GM19395 (cell line): Measurements from ENCODE around the gene ENO3.

Experiments
- ATAC-seq: cut with Tn5 transposase; IDR thresholded peaks from one replicate; pipeline ENCODE4 v1.9.1; 2021; ENCODE audit warnings: mild to moderate bottlenecking, moderate library complexity; ENCODE audit not compliant: unreplicated experiment

The ENO3 gene

DNA sequence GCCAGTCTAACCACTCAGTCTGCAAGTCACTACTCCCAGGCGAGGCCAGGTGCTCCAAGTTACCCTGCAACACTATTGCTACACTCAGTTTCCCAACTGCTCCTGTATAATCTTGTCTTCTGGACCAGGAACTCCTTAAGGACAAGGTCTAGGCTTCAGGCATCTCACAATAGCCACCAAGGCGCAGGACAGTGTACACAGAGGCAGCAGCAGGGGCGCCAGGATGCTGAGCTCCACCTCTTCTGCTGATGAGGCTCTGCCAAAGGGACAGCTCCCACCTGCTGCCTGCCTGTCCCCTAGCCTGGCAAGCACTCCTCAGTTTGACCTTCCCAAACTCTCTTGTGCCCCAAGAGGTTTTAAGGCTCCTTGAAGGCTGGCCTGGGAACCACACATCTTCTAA lies 14.5 kb upstream of the ENO3 start:
- ATAC-seq = no peak

DNA sequence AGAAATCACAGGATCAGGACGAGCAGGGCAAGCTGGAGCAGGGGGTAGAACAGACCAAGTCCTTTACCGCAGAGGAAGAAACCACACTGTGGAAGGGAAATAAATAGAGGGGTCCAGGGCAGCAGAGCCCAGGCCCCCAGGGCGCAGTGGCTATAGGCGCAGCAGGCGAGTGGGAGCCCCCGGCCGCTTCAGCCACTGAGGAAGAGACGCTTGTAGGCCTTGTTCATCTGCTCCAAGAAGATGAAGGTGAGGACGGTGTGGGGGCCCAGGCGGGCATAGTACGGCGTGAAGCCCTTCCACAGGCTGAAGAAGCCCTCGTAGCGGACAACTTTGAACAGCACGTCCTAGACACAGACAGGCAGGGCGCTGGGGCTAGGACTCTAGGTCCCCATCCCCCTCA lies 13.4 kb upstream of the ENO3 start:
- no peak for ATAC-seq

DNA sequence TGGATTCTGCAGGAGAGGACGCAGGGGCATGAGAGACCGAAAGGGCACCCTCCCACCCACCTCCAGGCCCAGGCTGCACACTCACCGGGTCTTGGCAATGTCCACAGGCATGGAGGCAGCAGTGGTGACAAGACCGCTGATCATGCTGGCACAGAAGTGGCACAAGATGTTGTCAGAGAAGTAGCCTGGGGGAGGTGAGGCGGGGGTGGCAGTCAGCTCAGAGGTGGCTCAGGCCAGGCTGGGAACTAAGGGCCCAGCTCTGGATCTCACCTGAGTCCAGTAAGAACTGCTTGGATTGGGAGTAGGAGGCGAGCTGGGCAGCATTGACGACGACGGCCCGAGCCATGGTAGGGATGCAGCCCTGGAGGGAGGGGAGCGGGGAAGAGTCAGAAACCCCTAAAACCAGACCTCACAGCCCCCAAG lies 12.8 kb upstream of the ENO3 start:
- no peak for ATAC-seq

DNA sequence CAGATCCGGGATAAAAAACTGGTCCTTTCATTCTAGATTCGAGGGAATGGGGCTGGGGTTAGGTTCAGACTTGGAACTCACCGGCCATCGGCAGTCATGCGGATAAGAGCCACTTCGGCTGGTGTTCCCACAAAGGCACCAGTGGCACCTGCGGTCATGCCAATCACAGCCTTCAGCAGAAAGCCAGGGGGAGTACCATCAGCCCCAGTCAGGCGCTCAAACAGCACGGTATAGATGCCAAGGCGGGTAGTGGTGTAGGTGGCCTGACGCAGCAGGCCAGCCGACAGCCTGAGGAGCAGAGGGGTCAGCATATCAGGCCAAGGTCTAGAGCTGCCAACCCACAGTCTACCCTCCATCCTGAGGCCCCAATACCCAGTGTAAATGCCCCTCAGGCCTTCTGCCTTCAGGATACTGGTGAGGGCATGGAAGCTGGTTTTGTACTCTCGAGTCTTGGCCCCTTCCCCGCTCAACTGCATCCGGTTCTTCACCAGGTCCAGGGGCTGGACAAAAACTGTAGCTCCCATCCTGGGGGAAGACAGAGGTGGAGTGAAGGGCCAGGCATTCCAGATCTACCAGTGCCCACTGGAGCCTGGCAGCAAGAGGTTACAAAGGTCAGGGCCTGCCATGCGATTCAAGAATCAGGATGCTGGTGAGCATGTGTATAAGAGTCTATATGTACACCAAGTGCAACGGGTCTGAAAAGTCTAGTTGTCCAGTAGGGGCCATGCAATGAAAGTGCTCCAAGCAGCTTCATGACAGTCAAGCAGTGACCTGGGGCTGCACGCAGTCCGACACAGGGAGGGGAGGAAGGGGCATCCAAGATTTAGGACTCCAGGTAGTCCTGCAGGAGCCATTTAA lies 12.0 kb upstream of the ENO3 start:
- ATAC-seq = no peak

DNA sequence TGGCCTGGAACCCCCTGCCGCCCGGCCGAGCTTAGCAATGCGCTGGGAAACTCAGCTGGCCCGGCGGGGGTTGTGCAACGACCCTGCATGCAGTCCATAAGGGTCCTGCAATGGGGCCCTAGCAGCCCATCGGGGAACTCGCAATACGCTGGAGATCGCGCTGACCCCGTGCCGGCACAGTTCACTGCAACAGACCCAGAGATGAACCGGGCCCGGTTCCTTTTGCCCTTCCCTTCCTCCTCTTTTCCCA lies 11.4 kb upstream of the ENO3 start:
- peak; percentile 8 for ATAC-seq

DNA sequence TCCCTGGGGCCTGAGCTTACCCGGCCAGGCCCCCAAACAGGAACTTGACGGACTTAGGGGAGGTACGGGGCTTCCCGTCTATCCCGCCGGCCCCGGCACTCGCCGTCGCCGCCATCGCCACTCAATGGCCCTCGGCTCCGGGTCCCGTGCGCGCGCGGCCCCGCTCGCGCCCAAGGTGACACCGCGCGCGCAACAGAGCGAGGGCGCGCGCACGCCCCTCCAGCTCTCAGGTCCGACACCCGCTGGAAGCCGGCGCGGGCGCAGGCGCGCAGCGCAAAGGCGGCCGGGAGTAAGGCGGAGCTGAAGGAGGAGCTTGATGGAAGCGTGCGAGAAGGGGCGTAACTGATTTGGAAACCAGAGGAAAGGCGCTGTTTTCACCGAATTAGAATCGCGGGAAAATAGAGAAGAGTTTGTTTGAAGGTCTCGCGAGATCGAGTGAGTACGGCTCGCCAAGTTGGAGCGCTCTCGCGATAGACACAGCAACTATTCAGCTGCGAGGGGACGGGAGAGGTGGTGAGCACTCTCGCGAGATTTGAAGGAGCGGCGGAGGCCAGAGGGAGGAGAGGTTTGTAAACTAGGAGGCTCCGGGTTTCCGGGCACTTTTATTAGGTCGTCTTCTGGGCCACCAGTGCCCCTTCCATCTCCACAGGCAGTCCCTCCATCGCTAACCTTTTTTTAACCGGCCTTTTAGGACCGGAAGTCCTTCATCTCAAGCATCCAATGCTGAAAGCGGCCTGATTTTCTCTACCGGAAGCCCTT lies 10.9 kb upstream of the ENO3 start, which contains the start of the genes RNF167 and SLC25A11:
Gene RNF167, plus strand, starts transcription at position 473 of the 759 bp plus-strand sequence. CDS start 642 bp downstream, outside the sequence.
Gene SLC25A11, minus strand, starts transcription at position 251 of the 759 bp plus-strand sequence. Its CDS starts 136 bp downstream, at position 115.
- ATAC-seq = peak; percentile 75

DNA sequence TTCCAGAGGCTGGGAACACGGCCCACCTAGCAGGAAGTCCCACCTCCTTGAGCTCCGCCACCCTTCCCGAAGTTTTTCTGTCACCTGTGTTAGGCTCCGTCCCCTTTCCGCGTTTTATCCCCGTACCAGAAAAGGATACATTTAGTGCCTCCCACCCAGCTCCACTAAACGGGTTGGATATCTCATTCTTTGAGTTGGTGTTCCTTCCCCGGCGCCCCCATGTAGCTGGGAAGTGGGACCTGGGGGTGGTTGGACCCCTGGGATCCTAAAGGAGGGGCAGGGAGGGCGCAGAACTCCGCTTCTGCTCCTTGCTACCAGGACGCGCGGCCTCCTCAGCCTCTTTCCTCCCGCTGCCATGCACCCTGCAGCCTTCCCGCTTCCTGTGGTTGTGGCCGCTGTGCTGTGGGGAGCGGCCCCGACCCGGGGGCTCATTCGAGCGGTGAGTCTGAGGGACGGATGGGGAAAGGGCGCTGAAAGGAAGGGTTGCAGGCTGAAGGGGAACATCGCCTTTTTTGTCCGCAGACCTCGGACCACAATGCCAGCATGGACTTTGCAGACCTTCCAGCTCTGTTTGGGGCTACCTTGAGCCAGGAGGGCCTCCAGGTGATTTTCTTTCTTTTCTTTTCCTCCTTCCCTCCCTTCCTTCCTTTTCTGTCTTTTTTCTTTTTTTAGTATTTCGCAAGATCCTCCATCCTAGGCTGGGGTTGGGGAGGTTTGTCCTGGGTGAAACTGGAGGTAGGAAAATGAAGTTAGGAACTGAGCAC lies 10.2 kb upstream of the ENO3 start:
- no peak for ATAC-seq

DNA sequence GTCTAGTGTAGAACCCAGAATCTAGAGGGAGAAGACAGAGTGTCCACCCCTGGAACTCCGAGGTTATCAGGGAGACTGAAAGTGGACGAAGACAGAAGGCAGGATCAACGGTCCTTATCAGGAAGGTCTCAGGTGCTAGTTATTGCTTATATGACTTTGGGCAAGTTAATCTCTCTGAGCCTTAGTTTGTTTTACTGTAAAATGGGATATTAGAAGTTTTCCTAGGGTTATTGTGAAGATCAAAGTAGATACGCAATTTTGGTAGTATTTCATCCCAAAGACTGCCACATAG lies 9.7 kb upstream of the ENO3 start:
- no peak for ATAC-seq

DNA sequence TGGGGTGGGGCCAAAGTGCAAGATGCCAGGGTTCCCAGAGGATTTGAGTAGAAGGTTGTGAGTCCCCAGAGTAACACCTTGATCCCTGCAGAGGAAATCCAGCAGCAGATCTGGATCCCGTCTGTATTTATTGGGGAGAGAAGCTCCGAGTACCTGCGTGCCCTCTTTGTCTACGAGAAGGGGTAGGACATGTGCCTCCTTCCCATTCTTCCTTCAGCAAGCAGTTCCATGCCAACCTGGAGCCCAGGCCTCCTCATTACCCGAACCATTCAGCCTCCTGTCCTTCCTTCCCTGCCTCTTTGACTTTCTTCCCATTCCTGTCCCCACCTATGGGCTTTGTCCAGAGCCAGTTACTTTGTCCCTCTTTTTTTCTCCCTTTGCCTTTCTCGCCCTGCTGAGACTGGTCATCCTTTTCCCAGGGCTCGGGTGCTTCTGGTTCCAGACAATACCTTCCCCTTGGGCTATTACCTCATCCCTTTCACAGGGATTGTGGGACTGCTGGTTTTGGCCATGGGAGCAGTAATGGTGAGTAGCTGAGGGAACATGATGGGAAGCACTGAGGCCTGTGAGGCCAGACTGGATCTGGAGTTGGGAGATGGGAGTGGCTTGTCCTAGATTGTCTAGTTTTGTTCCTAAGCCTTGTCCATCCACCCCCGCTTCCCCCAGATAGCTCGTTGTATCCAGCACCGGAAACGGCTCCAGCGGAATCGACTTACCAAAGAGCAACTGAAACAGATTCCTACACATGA lies 8.0 kb upstream of the ENO3 start:
- ATAC-seq = no peak

DNA sequence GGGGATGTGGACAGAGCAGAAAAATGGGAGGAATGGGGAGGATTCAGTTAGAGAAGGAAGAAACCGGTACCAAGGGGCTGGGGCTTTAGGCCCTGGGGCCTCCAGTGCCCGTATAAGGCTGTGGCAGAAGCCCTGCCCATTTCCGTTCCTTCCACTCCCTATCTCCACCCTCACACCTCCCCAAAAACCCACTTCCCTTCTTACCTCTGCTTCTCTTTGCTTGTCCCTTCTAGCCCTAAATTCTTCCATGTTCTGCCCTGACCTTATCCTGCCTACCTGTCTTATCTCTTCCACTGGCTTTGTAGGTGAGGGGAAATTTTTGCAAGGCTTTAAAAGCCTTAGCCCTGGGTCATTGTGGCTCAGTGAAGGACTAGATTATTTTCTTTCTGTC lies 6.8 kb upstream of the ENO3 start:
- ATAC-seq = no peak

DNA sequence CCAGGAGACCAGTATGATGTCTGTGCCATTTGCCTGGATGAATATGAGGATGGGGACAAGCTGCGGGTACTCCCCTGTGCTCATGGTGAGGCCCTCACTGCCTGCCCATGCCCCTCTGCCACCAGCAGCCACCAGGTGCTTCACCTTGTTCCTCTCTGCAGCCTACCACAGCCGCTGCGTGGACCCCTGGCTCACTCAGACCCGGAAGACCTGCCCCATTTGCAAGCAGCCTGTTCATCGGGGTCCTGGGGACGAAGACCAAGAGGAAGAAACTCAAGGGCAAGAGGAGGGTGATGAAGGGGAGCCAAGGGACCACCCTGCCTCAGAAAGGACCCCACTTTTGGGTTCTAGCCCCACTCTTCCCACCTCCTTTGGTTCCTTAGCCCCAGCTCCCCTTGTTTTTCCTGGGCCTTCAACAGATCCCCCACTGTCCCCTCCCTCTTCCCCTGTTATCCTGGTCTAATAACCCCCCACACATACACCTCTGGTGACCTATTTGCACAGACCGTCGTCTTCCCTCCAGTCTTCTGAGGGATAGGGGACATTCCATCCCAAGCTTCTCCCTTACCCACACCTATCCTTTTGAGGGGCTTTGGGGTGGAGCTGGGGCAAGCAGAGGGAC lies 6.3 kb upstream of the ENO3 start:
- ATAC-seq = no peak

DNA sequence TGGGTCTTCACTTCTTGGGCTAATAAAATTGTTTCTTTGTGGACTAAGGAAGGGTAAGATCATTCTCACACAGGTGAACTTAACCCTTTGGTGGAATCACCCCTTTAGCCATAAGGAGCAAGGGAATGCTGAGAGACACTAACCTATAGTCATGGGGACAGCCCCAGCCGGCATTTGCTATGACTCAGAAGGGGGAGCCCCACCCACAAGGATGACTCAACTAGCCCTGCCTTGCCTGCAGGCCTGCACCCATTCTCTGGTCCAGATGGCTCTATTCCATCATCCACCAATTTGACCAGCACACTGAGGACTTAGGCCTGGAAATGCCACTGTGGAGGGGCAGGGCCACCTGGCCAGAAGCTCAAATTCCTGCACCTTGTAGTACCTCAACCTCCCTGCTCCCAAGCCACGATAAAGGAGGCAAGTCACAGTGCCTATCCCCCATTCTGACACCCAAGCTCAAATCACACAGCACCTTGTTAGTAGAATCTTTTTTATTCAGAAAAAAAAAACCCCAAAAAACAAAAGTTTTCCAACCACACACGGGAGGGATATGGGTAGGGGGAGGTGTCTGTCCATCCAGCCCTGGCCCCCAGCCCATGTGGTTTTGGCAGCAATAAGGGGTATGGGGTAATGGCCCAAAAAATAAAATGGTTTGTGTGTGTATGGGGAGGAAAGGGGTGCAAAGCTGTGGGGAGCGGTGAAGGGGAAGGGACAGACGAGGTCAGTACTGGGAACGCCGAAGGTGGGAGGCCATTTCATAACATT lies 5.6 kb upstream of the ENO3 start:
- ATAC-seq = no peak

DNA sequence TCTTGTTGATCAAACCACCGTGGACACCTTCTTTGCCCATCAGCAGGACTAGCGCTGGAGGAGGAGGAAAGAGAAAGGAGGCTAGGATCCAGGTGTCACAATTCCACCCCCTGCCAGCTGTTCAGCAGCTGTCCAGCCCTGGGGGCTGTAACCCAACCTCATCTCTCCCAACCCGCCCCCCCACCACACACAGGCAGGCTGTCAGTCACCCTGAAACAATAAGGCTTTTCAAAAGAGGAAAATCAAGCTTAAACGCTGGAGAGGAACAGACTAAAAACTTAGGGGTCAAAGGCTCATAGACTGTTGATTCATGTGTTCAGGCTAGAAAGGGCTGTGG lies 5.0 kb upstream of the ENO3 start:
- no peak for ATAC-seq

DNA sequence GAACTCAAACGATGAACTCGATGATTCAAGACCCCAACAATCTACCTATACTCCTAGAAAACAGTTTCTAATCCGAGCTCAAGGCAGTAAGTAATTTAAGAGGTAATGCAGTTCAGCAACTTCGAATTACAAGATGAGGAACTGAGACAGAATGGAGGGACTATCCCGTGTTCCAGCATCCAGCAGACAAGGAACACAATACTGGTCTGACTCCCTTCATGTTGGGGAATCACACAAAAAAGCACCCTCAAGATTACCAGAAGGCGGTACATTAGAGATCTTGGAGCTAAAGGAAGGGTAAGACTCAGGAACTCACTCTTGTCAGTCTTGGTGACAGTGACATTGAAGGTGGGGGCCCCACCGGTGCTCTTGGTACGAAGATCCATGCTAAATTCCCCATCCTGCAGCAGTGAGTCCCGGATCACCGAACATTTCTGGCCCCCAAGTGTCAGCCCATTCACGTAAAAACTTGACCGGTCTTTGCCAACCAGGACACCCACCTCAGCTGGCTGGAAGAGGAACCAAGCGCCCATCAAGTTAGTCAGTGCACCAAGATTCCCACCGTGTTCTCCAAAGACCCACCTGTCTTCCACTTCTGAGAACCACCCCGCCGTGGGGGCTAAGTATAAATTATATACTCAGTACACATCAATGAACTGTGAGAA lies 4.5 kb upstream of the ENO3 start:
- ATAC-seq = no peak

DNA sequence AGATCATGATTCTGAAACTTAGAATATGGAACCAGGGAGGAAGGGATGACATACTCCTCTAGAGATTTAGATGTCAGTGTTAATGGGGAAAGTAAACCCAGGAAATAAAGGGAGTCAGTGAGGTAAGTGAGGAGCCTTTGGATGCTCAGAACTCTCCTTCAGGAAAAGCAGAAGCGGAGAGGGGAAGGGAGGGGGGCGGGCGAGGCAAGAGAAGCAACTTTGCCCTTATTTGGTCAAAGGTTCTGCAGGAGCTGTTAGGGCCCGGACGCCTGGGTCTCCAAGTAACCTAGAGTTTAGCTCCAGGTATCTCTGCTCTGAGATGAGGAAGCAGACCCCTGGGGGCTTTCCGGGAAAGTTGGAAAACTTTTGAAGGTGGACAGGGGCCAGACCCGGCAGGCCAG lies 3.9 kb upstream of the ENO3 start:
- no peak for ATAC-seq

DNA sequence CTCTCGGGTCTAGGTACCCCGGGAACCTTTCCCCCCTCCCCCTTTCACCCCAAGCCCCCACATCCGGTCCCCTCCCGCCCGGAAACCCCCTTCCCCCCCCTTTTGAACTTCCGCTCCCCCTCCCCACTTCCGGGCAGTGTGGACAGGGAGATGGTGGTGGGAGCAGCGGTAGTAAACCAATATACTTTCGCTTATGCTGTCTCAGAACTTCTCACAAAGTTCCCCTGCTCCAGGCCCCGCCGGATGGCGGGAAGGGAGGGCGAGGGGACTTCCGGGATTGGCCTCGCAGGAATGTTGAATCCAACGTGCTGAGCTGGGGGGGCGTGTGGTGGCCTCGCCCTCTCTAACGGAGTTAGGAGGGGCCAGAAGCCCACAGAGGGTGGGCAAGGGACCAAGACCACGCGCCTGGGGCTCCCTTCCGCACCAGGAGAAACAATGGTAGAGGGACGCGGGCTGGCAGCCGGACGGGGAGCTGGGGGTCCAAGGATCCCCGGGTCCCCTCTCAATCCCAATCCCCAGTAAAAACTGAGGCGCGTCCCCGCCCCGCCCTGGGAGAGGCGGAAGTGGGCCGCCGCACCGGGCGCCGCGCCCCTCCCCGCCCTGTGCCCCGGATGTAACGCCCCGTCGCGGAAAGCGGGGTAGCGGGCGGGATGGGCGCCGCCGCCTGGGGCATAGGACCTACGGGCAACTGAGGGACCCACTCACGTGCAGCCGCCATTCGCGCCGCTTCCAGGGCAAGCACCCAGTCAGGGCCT lies 3.3 kb upstream of the ENO3 start:
- ATAC-seq = no peak

DNA sequence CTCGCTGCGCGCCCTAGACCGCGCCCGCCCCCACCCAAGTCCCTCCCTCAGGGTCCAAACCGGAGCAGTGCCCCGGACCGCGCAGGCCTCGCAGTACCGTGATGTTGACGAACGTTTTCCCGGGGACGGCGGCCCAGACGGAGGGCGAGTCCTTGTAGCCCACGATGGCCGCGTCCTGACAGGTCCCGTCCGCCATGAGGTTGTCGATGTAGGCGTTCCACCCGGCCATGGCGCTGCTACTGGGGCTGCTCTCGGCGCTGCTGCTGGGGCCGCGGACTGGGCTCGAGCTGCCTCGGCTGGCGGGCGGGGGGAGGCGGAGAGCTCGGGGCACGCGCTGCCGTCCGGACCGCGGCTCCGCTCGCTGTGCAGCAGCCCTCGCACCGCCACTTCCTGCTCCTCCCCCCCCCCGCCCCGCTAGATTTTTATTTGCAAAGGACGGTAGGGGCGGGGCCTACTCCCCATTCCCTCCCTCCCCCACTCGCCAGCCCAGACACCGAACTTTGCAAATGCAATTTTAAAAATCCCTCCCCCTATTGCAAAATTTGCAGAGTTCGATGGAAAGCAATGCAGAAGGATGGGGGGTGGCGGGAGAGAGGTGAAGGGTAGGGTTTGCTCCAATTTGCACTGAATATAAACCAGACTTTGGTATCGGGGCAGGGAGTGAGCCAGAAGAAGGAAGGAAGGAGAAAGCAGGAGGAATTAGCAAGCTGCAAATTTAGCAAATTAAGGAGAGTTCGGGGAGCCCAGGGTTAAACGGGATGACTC lies 2.6 kb upstream of the ENO3 start, which contains the start of gene PFN1:
Gene PFN1, minus strand, starts transcription at position 365 of the 765 bp plus-strand sequence. Its CDS starts 136 bp downstream, at position 229.
- ATAC-seq = no peak

DNA sequence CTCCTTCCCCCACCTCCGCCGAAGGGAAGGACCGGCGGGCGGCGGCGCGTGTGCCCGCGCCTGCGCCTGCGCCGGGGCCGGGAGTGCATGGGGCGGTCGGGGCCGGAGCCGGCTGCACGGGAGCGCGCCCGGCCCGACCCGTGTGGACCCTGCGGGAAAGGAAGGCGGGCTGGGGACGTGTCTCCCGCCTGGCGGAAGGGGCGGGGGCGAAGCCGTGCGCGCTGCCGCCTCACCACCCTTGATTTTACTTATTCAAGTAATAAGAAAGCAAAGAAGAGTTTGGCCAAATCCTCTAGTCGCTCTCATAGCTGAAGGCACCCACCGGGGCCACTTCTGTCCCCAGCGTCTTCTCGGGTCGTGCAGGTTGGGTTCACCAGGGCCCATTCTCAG lies 2.0 kb upstream of the ENO3 start:
- peak; percentile 37 for ATAC-seq
